Measurements from ENCODE around the gene EYA2. TPM values are rescaled to one million over a fixed set of nuclear protein-coding genes. Genes with fewer than 3 reads are reported as not detected.

Gene EYA2
- total and polyA plus RNA-seq, 7 donors: 1.2 to 11.8 (median 3.3) TPM

GRCh38 chr20:47187450-47188195 is 293.0 kb downstream of the EYA2 start:
- 76 to 84% methylated on average over 19 of the region's 19 CpGs for WGBS, 2 donors

GRCh38 chr20:47188540-47188939 is 293.9 kb downstream of the EYA2 start:
- intact Hi-C loops (cut with DNase I): no loop called here
- Histone ChIP-seq H3K4me1 (no peaks in the 10 kb centered on the region), H3K4me3 (no peak overlapping the region), H3K36me3 (no peaks in the 10 kb centered on the region), H3K27ac (no peak overlapping the region), H3K9me3 (no peaks in the 10 kb centered on the region), H3K27me3 (no peaks in the 10 kb centered on the region)
- no peak for DNase-seq
- WGBS, 2 donors: 59 to 73% methylated on average over 5 of the region's 5 CpGs
- TF ChIP-seq CTCF (IDR thresholded peaks at IDR 0.05) (no peak), POLR2AphosphoS5 (IDR thresholded peaks at IDR 0.05) (no peak), EP300 (IDR thresholded peaks at IDR 0.05) (no peak), POLR2A (IDR thresholded peaks at IDR 0.05) (no peak)

More at GRCh38 chr20:47187450-47188195, 293.0 kb downstream of the EYA2 start:
- Histone ChIP-seq H3K27ac (no peak overlapping the region), H3K9me3 (no peaks in the 10 kb centered on the region), H3K27me3 (no peaks in the 10 kb centered on the region), H3K36me3 (no peaks in the 10 kb centered on the region), H3K4me1 (no peaks in the 10 kb centered on the region), H3K4me3 (no peak overlapping the region)
- TF ChIP-seq EP300 (IDR thresholded peaks at IDR 0.05) (no peak), POLR2A (IDR thresholded peaks at IDR 0.05) (no peak), CTCF (IDR thresholded peaks at IDR 0.05) (no peak), POLR2AphosphoS5 (IDR thresholded peaks at IDR 0.05) (no peak)
- intact Hi-C loops (cut with DNase I): no loop called here
- no peak for DNase-seq

- Histone ChIP-seq H3K27me3 (no peaks in the 10 kb centered on the region), H3K4me3 (no peak overlapping the region), H3K4me1 (no peaks in the 10 kb centered on the region), H3K36me3 (no peaks in the 10 kb centered on the region), H3K9me3 (no peaks in the 10 kb centered on the region), H3K27ac (no peak overlapping the region)
- no peak for TF ChIP-seq CTCF (IDR thresholded peaks at IDR 0.05)
- no peak for TF ChIP-seq POLR2AphosphoS5 (IDR thresholded peaks at IDR 0.05)
- DNase-seq: no peak
- intact Hi-C loops (cut with DNase I): no loop called here
- WGBS, 2 donors: 65 to 83% methylated on average over 11 of the region's 11 CpGs
Measured at GRCh38 chr20:47189060-47189459, 294.4 kb downstream of the EYA2 start.

- no peaks in the 10 kb centered on the region for H3K27me3 ChIP-seq
- H3K36me3 ChIP-seq: no peaks in the 10 kb centered on the region
- H3K27ac ChIP-seq: no peak overlapping the region
- no peaks in the 10 kb centered on the region for H3K9me3 ChIP-seq
- intact Hi-C loops (cut with DNase I): no loop called here
- no peak for DNase-seq
- TF ChIP-seq EP300 (IDR thresholded peaks at IDR 0.05) (no peak), POLR2A (IDR thresholded peaks at IDR 0.05) (no peak), POLR2AphosphoS5 (IDR thresholded peaks at IDR 0.05) (no peak), CTCF (IDR thresholded peaks at IDR 0.05) (no peak)
- WGBS, 2 donors: 90 to 95% methylated on average over 1 of the region's 1 CpG
- H3K4me1 ChIP-seq: peaks cover 0 to under 1% (median 0%) of the 10 kb centered on the region in 4 donors
- no peak overlapping the region for H3K4me3 ChIP-seq
Measured at GRCh38 chr20:47191074-47191673, 296.5 kb downstream of the EYA2 start.

All from sigmoid colon (tissue), 7 donors.